IMR-90 (cell line): ENCODE measurements around the gene ENO2. TPM values are rescaled to one million over a fixed set of nuclear protein-coding genes. Genes with fewer than 3 reads are reported as not detected.

Experiments
- ATAC-seq: fragments of 200-7000 bp; cut with Tn5 transposase; 2 replicates; pipeline ENCODE4 v1.9.1; 2020; ENCODE audit warnings: low read depth, mild to moderate bottlenecking, moderate library complexity
- BruUV-seq: library from RNA; stranded (reverse); fragments of 400-500 nt; replicated peaks from 2 replicates; lab custom pipeline; 2021; lab: Mats Ljungman, UMichigan
- CTCF ChIA-PET: fragments of 300-600 bp; formaldehyde crosslinking; extraction: SDS; loops from one replicate; lab custom pipeline; 2021; ENCODE audit warnings: antibody characterized with exemption; lab: Yijun Ruan, JAX
- POLR2A ChIA-PET: fragments of 300-600 bp; sonication (Branson Sonifier 250); formaldehyde crosslinking; loops from one replicate; lab custom pipeline; 2022; ENCODE audit warnings: antibody characterized with exemption; ENCODE audit not compliant: unreplicated experiment; lab: Charles Lee
- DNase-seq: peaks from one replicate; pipeline ENCODE4 v3.0.0; 2013
- H2AFZ ChIP-seq: replicated peaks from 2 replicates; pipeline ENCODE3; 2013; ENCODE audit warnings: low read length, mild to moderate bottlenecking; ENCODE audit not compliant: poor library complexity
- H2AK5ac ChIP-seq: 2 replicates; pipeline ENCODE4 v1.6.1; 2013; ENCODE audit warnings: low read depth, low read length, inconsistent platforms
- H2AK9ac ChIP-seq: replicated peaks from 2 replicates; pipeline ENCODE3; 2013; ENCODE audit warnings: mild to moderate bottlenecking, low read depth, low read length, moderate library complexity; ENCODE audit not compliant: poor library complexity
- H2BK120ac ChIP-seq: 2 replicates; pipeline ENCODE4 v1.6.1; 2013; ENCODE audit warnings: low read depth, low read length, inconsistent platforms
- H2BK15ac ChIP-seq: 3 replicates; pipeline ENCODE4 v1.6.1; 2013; ENCODE audit warnings: low read depth, low read length, inconsistent platforms
- H2BK20ac ChIP-seq: 2 replicates; pipeline ENCODE4 v1.6.1; 2013; ENCODE audit warnings: low read depth, mild to moderate bottlenecking, inconsistent platforms, low read length, moderate library complexity
- H2BK5ac ChIP-seq: 2 replicates; pipeline ENCODE4 v1.6.1; 2013; ENCODE audit warnings: mild to moderate bottlenecking, low read depth, low read length, inconsistent platforms; ENCODE audit not compliant: poor library complexity, severe bottlenecking
- H3K14ac ChIP-seq: replicated peaks from 2 replicates; pipeline ENCODE4 v1.6.1; 2013; ENCODE audit warnings: low read depth, low read length, inconsistent platforms
- H3K18ac ChIP-seq: 2 replicates; pipeline ENCODE4 v1.6.1; 2013; ENCODE audit warnings: low read depth, low read length, control low read depth
- H3K23ac ChIP-seq: 2 replicates; pipeline ENCODE4 v1.6.1; 2013; ENCODE audit warnings: low read depth, low read length, inconsistent platforms
- H3K27ac ChIP-seq: 2 replicates; pipeline ENCODE4 v1.5.1; 2013; ENCODE audit warnings: mild to moderate bottlenecking, control low read depth, low read length; ENCODE audit not compliant: insufficient read depth
- H3K27me3 ChIP-seq: 2 replicates; pipeline ENCODE4 v1.6.1; 2013; ENCODE audit warnings: low read length; ENCODE audit not compliant: control insufficient read depth, insufficient read depth
- H3K36me3 ChIP-seq: 2 replicates; pipeline ENCODE4 v1.6.1; 2013; ENCODE audit warnings: low read length, mixed read lengths; ENCODE audit not compliant: control insufficient read depth, insufficient read depth
- H3K4ac ChIP-seq: 2 replicates; pipeline ENCODE4 v1.6.1; 2013; ENCODE audit warnings: low read depth, low read length, inconsistent platforms
- H3K4me1 ChIP-seq: 2 replicates; pipeline ENCODE4 v1.6.1; 2013; ENCODE audit warnings: low read length, mixed read lengths; ENCODE audit not compliant: control insufficient read depth, insufficient read depth
- H3K4me2 ChIP-seq: 2 replicates; pipeline ENCODE4 v1.6.1; 2013; ENCODE audit warnings: low read depth, mild to moderate bottlenecking, control low read depth, low read length, moderate library complexity
- H3K4me3 ChIP-seq: 2 replicates; pipeline ENCODE4 v1.5.1; 2013; ENCODE audit warnings: low read depth, mild to moderate bottlenecking, control low read depth, low read length, moderate library complexity; ENCODE audit not compliant: insufficient read depth
- H3K56ac ChIP-seq: 2 replicates; pipeline ENCODE4 v1.6.1; 2013; ENCODE audit warnings: low read length, inconsistent platforms; ENCODE audit not compliant: insufficient read depth; ENCODE audit errors: extremely low read depth
- H3K79me1 ChIP-seq, 2 experiments: 2 replicates each; pipeline ENCODE4 v1.6.1; 2013; ENCODE audit warnings: low read length in 2 of 2, inconsistent platforms in 1 of 2, low read depth in 1 of 2
- H3K9ac ChIP-seq: 2 replicates; pipeline ENCODE4 v1.6.1; 2013; ENCODE audit warnings: low read depth, low read length, control low read depth
- H3K9me1 ChIP-seq: 2 replicates; pipeline ENCODE4 v1.6.1; 2013; ENCODE audit warnings: low read length, inconsistent platforms; ENCODE audit not compliant: insufficient read depth
- H3K9me3 ChIP-seq: 2 replicates; pipeline ENCODE4 v1.6.1; 2013; ENCODE audit warnings: low read length; ENCODE audit not compliant: control insufficient read depth, insufficient read depth
- H4K20me1 ChIP-seq: 2 replicates; pipeline ENCODE4 v1.6.1; 2013; ENCODE audit warnings: low read length, inconsistent platforms; ENCODE audit not compliant: insufficient read depth
- H4K5ac ChIP-seq: 2 replicates; pipeline ENCODE4 v1.6.1; 2013; ENCODE audit warnings: mild to moderate bottlenecking, low read depth, low read length, control low read depth
- H4K8ac ChIP-seq, 2 experiments: 2 replicates each; pipeline ENCODE4 v1.6.1; 2013; ENCODE audit warnings: low read depth in 2 of 2, low read length in 2 of 2, control low read depth in 1 of 2, inconsistent platforms in 1 of 2
- H4K91ac ChIP-seq: 2 replicates; pipeline ENCODE4 v1.6.1; 2013; ENCODE audit warnings: low read depth, low read length, inconsistent platforms; ENCODE audit not compliant: insufficient read depth
- CEBPB ChIP-seq: IDR thresholded peaks from 2 replicates; pipeline ENCODE4 v1.6.1; 2012; ENCODE audit warnings: low read depth, low read length, improper control_type of control experiment
- CHD1 ChIP-seq: IDR thresholded peaks from 2 replicates; pipeline ENCODE4 v1.6.1; 2012; ENCODE audit warnings: low read depth, low read length, improper control_type of control experiment
- FOS ChIP-seq: fragments of 150-350 bp; IDR thresholded peaks from 2 replicates; pipeline ENCODE4 v1.6.1; 2016; ENCODE audit warnings: low read depth, low read length
- MAFK ChIP-seq: IDR thresholded peaks from 2 replicates; pipeline ENCODE4 v1.6.1; 2012; ENCODE audit warnings: low read depth, low read length, improper control_type of control experiment
- MAZ ChIP-seq: IDR thresholded peaks from 2 replicates; pipeline ENCODE4 v1.6.1; 2012; ENCODE audit warnings: low read depth, mild to moderate bottlenecking, low read length, improper control_type of control experiment, moderate library complexity, borderline replicate concordance
- MXI1 ChIP-seq: IDR thresholded peaks from 2 replicates; pipeline ENCODE4 v1.6.1; 2012; ENCODE audit warnings: low read depth, mild to moderate bottlenecking, low read length, moderate library complexity, borderline replicate concordance
- NFE2L2 ChIP-seq: fragments of 150-350 bp; IDR thresholded peaks from 2 replicates; pipeline ENCODE4 v1.6.1; 2016; ENCODE audit warnings: low read depth, mild to moderate bottlenecking, low read length
- RCOR1 ChIP-seq: IDR thresholded peaks from 2 replicates; pipeline ENCODE4 v1.6.1; 2012; ENCODE audit warnings: mild to moderate bottlenecking, low read length, improper control_type of control experiment; ENCODE audit not compliant: insufficient replicate concordance
- RFX5 ChIP-seq: IDR thresholded peaks from 2 replicates; pipeline ENCODE4 v1.8.0; 2012; ENCODE audit warnings: low read depth, mild to moderate bottlenecking, low read length, moderate library complexity
- SMC3 ChIP-seq: fragments of 150-350 bp; IDR thresholded peaks from 2 replicates; pipeline ENCODE4 v1.6.1; 2016; ENCODE audit warnings: low read depth, mild to moderate bottlenecking, antibody characterized with exemption, low read length, moderate library complexity
- WGBS, 2 experiments: methylation state at CpG; one replicate each; pipeline versions ENCODE4 v1.1.5 to v1.1.7; 2013; ENCODE audit warnings: missing lambda C conversion rate in 2 of 2; ENCODE audit not compliant: insufficient read length in 1 of 2; ENCODE audit errors: extremely low coverage in 2 of 2; 5-methylcytosine and 5-hydroxymethylcytosine counted together
- dilution Hi-C: fragments of 300-500 bp; cut with HindIII; formaldehyde crosslinking; loops from one replicate; pipeline ENCODE4 v1.14.3; 2018; ENCODE audit warnings: low sequenced_read_pairs; ENCODE audit not compliant: unreplicated experiment
- in situ Hi-C: fragments of 300-500 bp; cut with MboI; formaldehyde crosslinking; loops from 3 replicates; pipeline ENCODE4 v1.14.3; 2019; ENCODE audit warnings: low sequenced_read_pairs, inconsistent platforms, mixed read lengths
- intact Hi-C: fragments of 100-400 bp; cut with micrococcal nuclease; formaldehyde crosslinking; loops from 2 replicates; pipeline ENCODE4 v1.10.0; 2022
- polyA plus RNA-seq, 3 experiments: library from polyadenylated mRNA; depleted of rRNA; stranded (reverse); fragments of >200 nt; gene quantifications; 2 replicates each; pipeline ENCODE4 v1.2.3, GENCODE V29; 2012; ENCODE audit warnings: low replicate concordance in 1 of 3
- total RNA-seq: library from RNA; depleted of rRNA; stranded (reverse); fragments of >200 nt; gene quantifications from 2 replicates; pipeline ENCODE4 v1.2.3, GENCODE V29; 2012
- TF ChIP-seq, protein P1 (sequence below): fragments of 150-350 bp; IDR thresholded peaks from 2 replicates; pipeline ENCODE4 v1.6.1; 2017; ENCODE audit warnings: mild to moderate bottlenecking, antibody characterized with exemption, low read length, low read depth
- TF ChIP-seq, protein P2 (sequence below): conservative IDR thresholded peaks from 2 replicates; pipeline ENCODE4 v1.5.1; 2012; ENCODE audit warnings: mild to moderate bottlenecking, low read depth, low read length, improper control_type of control experiment
- TF ChIP-seq, protein P3 (sequence below): fragments of 150-350 bp; IDR thresholded peaks from 2 replicates; pipeline ENCODE4 v1.6.1; 2016; ENCODE audit warnings: low read depth, mild to moderate bottlenecking, low read length, moderate library complexity, borderline replicate concordance

The ENO2 gene
- total and polyA plus RNA-seq, 2 of the 4 experiments (the other 2 are of a cell fraction): 28.3 to 92.8 TPM

DNA sequence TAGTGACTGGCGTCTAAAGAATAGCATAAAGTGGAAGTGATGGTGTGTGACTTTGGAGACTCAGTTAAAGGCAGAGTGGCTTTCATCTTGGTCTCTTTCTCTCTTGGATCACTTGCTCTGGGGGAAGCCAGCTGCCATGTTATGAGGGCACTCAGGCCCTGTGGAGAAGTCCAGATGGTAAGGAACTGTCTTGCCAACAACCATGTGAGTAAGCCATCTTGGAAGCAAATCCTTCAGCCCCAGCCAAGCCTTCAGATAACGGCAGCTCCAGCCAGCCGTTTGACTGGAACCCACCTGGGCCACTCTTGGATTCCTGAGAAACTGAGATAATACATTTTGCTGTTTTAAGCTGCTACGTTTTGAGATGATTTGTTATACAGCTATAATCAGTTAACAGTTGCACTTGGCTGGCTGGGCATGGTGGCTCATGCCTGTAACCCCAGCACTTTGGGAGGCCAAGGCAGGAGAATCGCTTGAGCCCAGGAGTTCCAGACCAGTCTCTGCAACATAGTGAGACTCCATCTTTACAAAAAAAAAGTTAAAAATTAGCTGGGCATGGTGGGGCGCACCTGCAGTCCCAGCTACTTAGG is 17.4 kb upstream of the ENO2 start (continued):
- TF ChIP-seq CEBPB: no peak

DNA sequence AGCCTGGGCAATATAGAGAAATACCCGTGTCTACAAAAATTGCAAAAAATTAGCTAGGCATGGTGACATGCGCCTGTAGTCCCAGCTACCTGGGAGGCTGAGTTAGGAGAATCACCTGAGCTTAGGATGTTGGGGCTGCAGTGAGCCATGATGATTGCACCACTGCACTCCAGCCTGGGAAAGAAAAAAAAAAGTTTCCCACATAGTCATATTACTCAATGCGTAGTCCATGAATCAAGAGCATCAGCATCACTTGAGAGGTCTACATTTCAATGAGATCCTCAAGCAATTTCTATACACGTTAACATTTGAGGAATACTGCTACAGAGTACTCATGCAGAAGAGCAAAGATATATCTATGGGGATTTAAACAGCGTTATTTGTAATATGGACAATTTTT is 15.0 kb upstream of the ENO2 start:
- in situ Hi-C loops: no loop called here
- Histone ChIP-seq H2AFZ (no peak overlapping the region), H3K18ac (no peak overlapping the region), H3K4ac (no peak overlapping the region), H4K91ac (no peak overlapping the region), H3K4me3 (no peak overlapping the region), H3K9me3 (no peaks in the 10 kb centered on the region), H2AK9ac (no peak overlapping the region), H4K8ac (no peak overlapping the region), H3K27me3 (no peaks in the 10 kb centered on the region), H3K23ac (no peak overlapping the region), H3K27ac (no peak overlapping the region), H3K9me1 (no peaks in the 10 kb centered on the region; the same call in 1 of the 2 replicates), H3K36me3 (no peaks in the 10 kb centered on the region), H3K56ac (no peak overlapping the region), H2BK120ac (no peak overlapping the region), H4K20me1 (no peaks in the 10 kb centered on the region), H2AK5ac (no peak overlapping the region), H3K14ac (no peak overlapping the region), H3K4me1 (peaks cover 3% of the 10 kb centered on the region), H3K79me1 (no peaks in the 10 kb centered on the region), H2BK5ac (no peak overlapping the region), H2BK15ac (no peak overlapping the region), H3K4me2 (no peak overlapping the region), H4K5ac (no peak overlapping the region), H2BK20ac (no peak overlapping the region), H3K9ac (no peak overlapping the region)
- DNase-seq (no peak), ATAC-seq (no peak)
- intact Hi-C loops: no loop called here
- WGBS, 2 experiments: 100% methylated on average over 1 of the region's 5 CpGs; no CpG with 5 or more reads in 1 of the 2 experiments
- BruUV-seq: no TSS peak
- ChIA-PET CTCF (interaction anchor here (0.9 kb wide), 1 partner anchor 27 kb away, joined by 3 read pairs; no protein-coding TSS in a partner anchor), POLR2A (no interaction called here)
- dilution Hi-C loops: no loop called here
- no peak for TF ChIP-seq MAZ
- TF ChIP-seq SMC3: no peak
- TF ChIP-seq, protein P1, sequence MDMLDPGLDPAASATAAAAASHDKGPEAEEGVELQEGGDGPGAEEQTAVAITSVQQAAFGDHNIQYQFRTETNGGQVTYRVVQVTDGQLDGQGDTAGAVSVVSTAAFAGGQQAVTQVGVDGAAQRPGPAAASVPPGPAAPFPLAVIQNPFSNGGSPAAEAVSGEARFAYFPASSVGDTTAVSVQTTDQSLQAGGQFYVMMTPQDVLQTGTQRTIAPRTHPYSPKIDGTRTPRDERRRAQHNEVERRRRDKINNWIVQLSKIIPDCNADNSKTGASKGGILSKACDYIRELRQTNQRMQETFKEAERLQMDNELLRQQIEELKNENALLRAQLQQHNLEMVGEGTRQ: no peak
- TF ChIP-seq, protein P2, sequence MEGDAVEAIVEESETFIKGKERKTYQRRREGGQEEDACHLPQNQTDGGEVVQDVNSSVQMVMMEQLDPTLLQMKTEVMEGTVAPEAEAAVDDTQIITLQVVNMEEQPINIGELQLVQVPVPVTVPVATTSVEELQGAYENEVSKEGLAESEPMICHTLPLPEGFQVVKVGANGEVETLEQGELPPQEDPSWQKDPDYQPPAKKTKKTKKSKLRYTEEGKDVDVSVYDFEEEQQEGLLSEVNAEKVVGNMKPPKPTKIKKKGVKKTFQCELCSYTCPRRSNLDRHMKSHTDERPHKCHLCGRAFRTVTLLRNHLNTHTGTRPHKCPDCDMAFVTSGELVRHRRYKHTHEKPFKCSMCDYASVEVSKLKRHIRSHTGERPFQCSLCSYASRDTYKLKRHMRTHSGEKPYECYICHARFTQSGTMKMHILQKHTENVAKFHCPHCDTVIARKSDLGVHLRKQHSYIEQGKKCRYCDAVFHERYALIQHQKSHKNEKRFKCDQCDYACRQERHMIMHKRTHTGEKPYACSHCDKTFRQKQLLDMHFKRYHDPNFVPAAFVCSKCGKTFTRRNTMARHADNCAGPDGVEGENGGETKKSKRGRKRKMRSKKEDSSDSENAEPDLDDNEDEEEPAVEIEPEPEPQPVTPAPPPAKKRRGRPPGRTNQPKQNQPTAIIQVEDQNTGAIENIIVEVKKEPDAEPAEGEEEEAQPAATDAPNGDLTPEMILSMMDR: no peak
- no peak for TF ChIP-seq CEBPB
- no peak for TF ChIP-seq FOS
- no peak for TF ChIP-seq MXI1
- TF ChIP-seq RFX5: no peak
- TF ChIP-seq, protein P3, sequence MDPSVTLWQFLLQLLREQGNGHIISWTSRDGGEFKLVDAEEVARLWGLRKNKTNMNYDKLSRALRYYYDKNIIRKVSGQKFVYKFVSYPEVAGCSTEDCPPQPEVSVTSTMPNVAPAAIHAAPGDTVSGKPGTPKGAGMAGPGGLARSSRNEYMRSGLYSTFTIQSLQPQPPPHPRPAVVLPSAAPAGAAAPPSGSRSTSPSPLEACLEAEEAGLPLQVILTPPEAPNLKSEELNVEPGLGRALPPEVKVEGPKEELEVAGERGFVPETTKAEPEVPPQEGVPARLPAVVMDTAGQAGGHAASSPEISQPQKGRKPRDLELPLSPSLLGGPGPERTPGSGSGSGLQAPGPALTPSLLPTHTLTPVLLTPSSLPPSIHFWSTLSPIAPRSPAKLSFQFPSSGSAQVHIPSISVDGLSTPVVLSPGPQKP: no peak
- TF ChIP-seq MAFK: no peak
- no peak for TF ChIP-seq RCOR1
- TF ChIP-seq CHD1: no peak
- TF ChIP-seq NFE2L2: no peak
